NCI-H748 (cell line): Measurements from ENCODE around the gene GRK5.

Source experiments
- DNase-seq: peaks from one replicate; lab custom pipeline; 2025; ENCODE audit not compliant: unreplicated experiment; lab: John Stamatoyannopoulos, UW

The GRK5 gene

GRCh38 chr10:119197921-119198320 is 9.4 kb upstream of the GRK5 start:
- no peak for DNase-seq

GRCh38 chr10:119198438-119198837 is 8.9 kb upstream of the GRK5 start:
- no peak for DNase-seq

- peak; percentile 52 for DNase-seq
These were observed 8.0 kb upstream of the GRK5 start for GRCh38 chr10:119199231-119199992.

- no peak for DNase-seq
These were observed 6.1 kb upstream of the GRK5 start for GRCh38 chr10:119201233-119201632.

- peak; percentile 32 for DNase-seq
These were observed 4.4 kb upstream of the GRK5 start for GRCh38 chr10:119203006-119203405.

- no peak for DNase-seq
These were observed 1.3 kb upstream of the GRK5 start for GRCh38 chr10:119205894-119206602.

GRCh38 chr10:119206603-119207365 is 587 bp upstream of the GRK5 start:
- peak; percentile 76 for DNase-seq

GRCh38 chr10:119207713-119208552 is 562 bp downstream of the GRK5 start:
- DNase-seq, result peak; percentile 78

- DNase-seq, result no peak
These were observed 1.2 kb downstream of the GRK5 start for GRCh38 chr10:119208553-119208940.

GRCh38 chr10:119209035-119209735 is 1.8 kb downstream of the GRK5 start:
- DNase-seq, result peak; percentile 52

GRCh38 chr10:119209736-119210355 is 2.5 kb downstream of the GRK5 start:
- no peak for DNase-seq

- DNase-seq, result no peak
These were observed 3.3 kb downstream of the GRK5 start for GRCh38 chr10:119210633-119211032.

GRCh38 chr10:119211176-119211575 is 3.8 kb downstream of the GRK5 start:
- no peak for DNase-seq

GRCh38 chr10:119211625-119212441 is 4.5 kb downstream of the GRK5 start:
- no peak for DNase-seq

- no peak for DNase-seq
These were observed 8.0 kb downstream of the GRK5 start for GRCh38 chr10:119215371-119215770.

- DNase-seq, result no peak
These were observed 8.8 kb downstream of the GRK5 start for GRCh38 chr10:119216127-119216526.

- no peak for DNase-seq
These were observed 10.0 kb downstream of the GRK5 start for GRCh38 chr10:119217401-119217800.

- no peak for DNase-seq
These were observed 10.7 kb downstream of the GRK5 start for GRCh38 chr10:119217991-119218490.

GRCh38 chr10:119219871-119220270 is 12.5 kb downstream of the GRK5 start:
- no peak for DNase-seq
